ENCODE measurements around the gene CACNB1. TPM values are rescaled to one million over a fixed set of nuclear protein-coding genes. Genes with fewer than 3 reads are reported as not detected.

CACNB1 gene
- total RNA-seq, 1 donor from 2014 or later, result 5.1 TPM

DNA sequence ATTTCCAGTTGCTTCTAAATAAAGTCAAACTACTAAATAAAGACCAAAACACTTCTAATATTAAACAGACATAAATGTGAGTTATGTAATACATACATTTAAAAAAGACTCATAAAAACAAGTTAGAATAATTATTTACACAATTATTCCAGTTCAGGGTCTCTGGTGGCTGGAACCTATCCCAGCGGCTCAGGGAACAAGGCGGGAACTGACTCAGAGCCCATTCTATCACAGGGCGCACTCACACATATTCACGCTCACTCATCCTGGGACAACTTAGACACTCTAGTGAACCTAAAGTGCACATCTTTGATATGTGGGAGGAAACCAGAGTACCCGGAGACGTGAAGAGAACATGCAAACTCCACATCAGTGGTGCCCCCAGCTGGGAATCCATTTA, 71.0 kb downstream of the CACNB1 start:
- no peak for DNase-seq (ENCODE audit: low spot score)

DNA sequence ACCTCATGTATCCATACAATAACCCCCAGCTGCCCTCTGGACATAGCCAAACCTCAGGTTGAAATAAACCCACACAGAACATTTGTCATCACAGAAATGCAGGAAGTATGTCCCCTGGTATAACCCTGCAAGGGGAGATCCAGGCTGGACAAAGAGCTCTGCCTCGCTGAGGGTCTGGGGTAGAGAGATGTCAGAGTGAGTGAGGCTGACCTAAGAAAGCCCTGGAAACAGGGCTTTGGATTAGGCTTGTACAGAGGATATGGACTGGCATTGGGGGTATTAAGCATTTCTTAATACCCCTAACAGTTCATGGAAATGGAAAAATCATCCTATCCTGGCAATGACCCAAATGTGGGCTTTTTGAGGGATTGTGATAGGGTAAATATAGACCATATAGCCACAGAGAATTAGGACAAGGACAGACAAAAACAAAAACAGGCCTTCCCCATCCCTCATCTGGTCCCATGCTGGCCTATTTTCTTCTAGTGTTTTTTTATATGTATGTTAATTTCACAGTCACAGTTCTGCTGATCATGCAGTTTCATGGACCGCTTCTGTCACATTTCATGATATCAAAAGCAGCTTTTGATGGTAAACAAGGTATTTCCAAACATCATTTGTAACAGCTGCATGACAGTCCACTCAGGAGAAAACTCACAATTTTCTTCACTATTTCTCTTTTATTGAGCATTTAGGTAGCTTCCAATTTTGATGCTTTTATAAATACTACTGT, 72.2 kb downstream of the CACNB1 start:
- no peak for DNase-seq (ENCODE audit: low spot score)

DNA sequence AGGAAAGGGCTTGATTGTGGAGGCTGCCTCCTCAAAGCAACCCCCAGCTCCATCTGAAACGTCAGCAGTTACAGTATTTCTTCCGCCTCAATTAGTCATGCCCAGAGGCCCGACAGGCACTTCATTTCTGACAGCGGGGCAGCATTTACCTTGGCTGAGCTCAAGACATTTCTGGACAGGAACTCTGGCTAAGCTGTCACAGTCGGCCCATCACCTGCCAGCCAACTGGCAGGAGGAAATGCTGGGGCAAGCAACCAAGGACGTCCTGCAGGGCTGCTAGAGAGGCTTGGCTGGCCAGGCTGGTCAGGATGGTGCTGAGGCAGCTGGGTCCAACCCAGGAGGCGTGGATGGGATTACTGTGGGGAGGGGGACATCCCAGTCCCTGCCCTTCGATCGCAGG, 73.8 kb downstream of the CACNB1 start:
- no peak for DNase-seq (ENCODE audit: low spot score)

Other genes starting within 250 kb of the CACNB1 start
- gene FBXO47, start 230.3 kb downstream of the CACNB1 start, total RNA-seq, result not detected
- 6.3 TPM for gene PLXDC1, start 46.0 kb downstream of the CACNB1 start, total RNA-seq
- not detected for gene ARL5C, start 31.5 kb downstream of the CACNB1 start, total RNA-seq
- gene RPL19, start 2.6 kb upstream of the CACNB1 start, total RNA-seq, result 1,346 TPM
- 0.16 TPM for gene STAC2, start 28.3 kb upstream of the CACNB1 start, total RNA-seq
- 17.4 TPM for gene FBXL20, start 204.0 kb upstream of the CACNB1 start, total RNA-seq

Measured in mesenteric fat pad (tissue), 1 donor.